Astrocyte (in vitro differentiated cells and primary cell): ENCODE data around the gene SRGAP1. TPM values are rescaled to one million over a fixed set of nuclear protein-coding genes. Genes with fewer than 3 reads are reported as not detected.

Experiments used
- DNase-seq: peaks from one replicate; pipeline ENCODE4 v3.0.0-alpha.2; 2010; ENCODE audit warnings: low read depth
- FAIRE-seq: peaks from 2 replicates; lab custom pipeline; 2011; peaks lifted over from hg19 to GRCh38; lab: Jason Lieb, UNC
- H2AFZ ChIP-seq: 2 replicates; pipeline ENCODE4 v1.6.0; 2012; ENCODE audit warnings: low read depth, low read length, inconsistent platforms
- H3K27ac ChIP-seq: 2 replicates; pipeline ENCODE4 v1.5.1; 2011; ENCODE audit warnings: low read depth, low read length, inconsistent platforms
- H3K27me3 ChIP-seq: 2 replicates; pipeline ENCODE4 v1.6.0; 2011; ENCODE audit warnings: low read length, inconsistent platforms; ENCODE audit not compliant: insufficient read depth
- H3K36me3 ChIP-seq: 2 replicates; pipeline ENCODE4 v1.5.1; 2011; ENCODE audit warnings: low read length, inconsistent platforms; ENCODE audit not compliant: insufficient read depth
- H3K4me1 ChIP-seq: 2 replicates; pipeline ENCODE4 v1.5.1; 2011; ENCODE audit warnings: low read length, inconsistent platforms; ENCODE audit not compliant: insufficient read depth
- H3K4me2 ChIP-seq: 2 replicates; pipeline ENCODE4 v1.6.0; 2012; ENCODE audit warnings: low read length, inconsistent platforms
- H3K4me3 ChIP-seq: 2 replicates; pipeline ENCODE4 v1.5.1; 2011; ENCODE audit warnings: low read depth, mild to moderate bottlenecking, low read length, inconsistent platforms; ENCODE audit not compliant: insufficient read depth
- H3K79me2 ChIP-seq: 2 replicates; pipeline ENCODE4 v1.6.0; 2012; ENCODE audit warnings: mild to moderate bottlenecking, low read length, inconsistent platforms; ENCODE audit not compliant: insufficient read depth
- H3K9ac ChIP-seq: 2 replicates; pipeline ENCODE4 v1.6.0; 2012; ENCODE audit warnings: mild to moderate bottlenecking, low read length, inconsistent platforms
- H3K9me3 ChIP-seq: 2 replicates; pipeline ENCODE4 v1.5.1; 2012; ENCODE audit warnings: low read depth, mild to moderate bottlenecking, low read length, inconsistent platforms; ENCODE audit not compliant: insufficient read depth
- H4K20me1 ChIP-seq: 2 replicates; pipeline ENCODE4 v1.6.0; 2012; ENCODE audit warnings: low read length, inconsistent platforms; ENCODE audit not compliant: insufficient read depth
- H3K27ac Mint-ChIP-seq: one replicate; pipeline ENCODE4 v1.8.0; 2021; ENCODE audit warnings: mild to moderate bottlenecking, mixed read lengths; ENCODE audit not compliant: unreplicated experiment
- H3K27me3 Mint-ChIP-seq: one replicate; pipeline ENCODE4 v1.8.0; 2021; ENCODE audit warnings: low read depth, mixed read lengths; ENCODE audit not compliant: unreplicated experiment
- H3K36me3 Mint-ChIP-seq: one replicate; pipeline ENCODE4 v1.8.0; 2021; ENCODE audit warnings: low read depth, mixed read lengths; ENCODE audit not compliant: unreplicated experiment
- H3K4me1 Mint-ChIP-seq: one replicate; pipeline ENCODE4 v1.8.0; 2021; ENCODE audit warnings: low read depth, mixed read lengths; ENCODE audit not compliant: unreplicated experiment
- H3K4me3 Mint-ChIP-seq: one replicate; pipeline ENCODE4 v1.8.0; 2021; ENCODE audit warnings: mild to moderate bottlenecking, moderate library complexity, mixed read lengths; ENCODE audit not compliant: unreplicated experiment
- H3K9me3 Mint-ChIP-seq: one replicate; pipeline ENCODE4 v1.8.0; 2021; ENCODE audit warnings: mild to moderate bottlenecking, mixed read lengths; ENCODE audit not compliant: unreplicated experiment
- EZH2 ChIP-seq: IDR thresholded peaks from 2 replicates; pipeline ENCODE4 v1.6.1; 2012; ENCODE audit warnings: mild to moderate bottlenecking, low read length, inconsistent platforms; ENCODE audit not compliant: insufficient read depth
- total RNA-seq: library from RNA; stranded (reverse); gene quantifications from 2 replicates; pipeline ENCODE4 v1.2.1, GENCODE V29; 2021
- TF ChIP-seq, protein P1 (sequence below): IDR thresholded peaks from 2 replicates; pipeline ENCODE4 v1.5.1; 2011; ENCODE audit warnings: low read depth, mild to moderate bottlenecking, inconsistent platforms, low read length, moderate library complexity; ENCODE audit not compliant: insufficient read depth

Gene SRGAP1
- total RNA-seq, 1 donor from 2014 or later = 15.2 TPM

DNA sequence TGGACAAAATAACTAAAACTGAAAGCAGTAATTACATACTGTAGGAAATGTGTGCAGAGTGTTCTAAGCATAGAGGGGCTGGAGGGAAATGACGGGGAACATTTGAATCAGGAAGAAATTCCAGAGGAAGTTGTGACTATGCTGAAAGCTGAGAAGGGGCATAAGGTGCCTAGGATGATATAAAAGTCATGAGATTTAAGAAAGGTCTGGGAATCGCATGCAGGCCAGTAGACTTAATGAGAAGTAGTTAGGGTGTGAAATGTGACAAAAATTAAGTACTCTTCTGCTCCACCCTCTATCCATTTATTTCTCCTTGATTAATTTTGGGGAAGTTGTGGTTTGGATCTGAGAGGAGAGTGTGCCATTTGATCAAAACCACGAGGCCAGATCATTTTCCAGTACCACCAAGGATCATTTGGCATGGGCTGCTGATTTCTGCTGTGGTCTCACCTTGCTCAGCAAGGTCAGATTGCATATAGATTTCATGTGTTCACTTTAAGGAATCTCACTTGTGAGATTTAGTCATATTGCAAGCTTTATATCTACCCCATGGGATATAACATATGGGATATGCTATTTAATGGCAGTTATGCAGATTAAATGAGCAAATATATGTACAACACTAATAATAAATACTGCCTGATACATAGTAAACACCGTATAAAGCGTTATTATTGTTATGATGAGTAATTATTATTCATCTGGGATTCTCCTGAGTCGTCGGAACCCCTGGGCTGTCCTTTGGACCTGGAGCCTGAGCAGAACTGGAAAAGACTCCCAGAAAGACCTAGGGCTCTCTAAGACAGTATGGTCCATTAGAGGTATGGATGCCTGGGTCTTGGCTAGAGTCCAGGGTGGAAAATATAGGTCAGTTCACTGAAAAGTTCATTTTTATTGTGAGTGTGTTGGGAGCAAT is 72.3 kb downstream of the SRGAP1 start:
- Histone ChIP-seq H3K27me3 (no peaks in the 10 kb centered on the region), H3K27ac (peak overlapping the region; percentile 96), H3K79me2 (peaks cover 71% of the 10 kb centered on the region), H3K4me1 (peaks cover 41% of the 10 kb centered on the region), H3K9ac (peak overlapping the region; percentile 77), H4K20me1 (peaks cover 6% of the 10 kb centered on the region), H3K9me3 (no peaks in the 10 kb centered on the region), H2AFZ (no peak overlapping the region), H3K4me3 (no peak overlapping the region), H3K36me3 (no peaks in the 10 kb centered on the region), H3K4me2 (peak overlapping the region; percentile 80)
- Mint-ChIP-seq H3K27me3 (no peaks in the 10 kb centered on the region), H3K27ac (peak overlapping the region; percentile 85), H3K4me3 (no peak overlapping the region), H3K4me1 (peaks cover 44% of the 10 kb centered on the region), H3K36me3 (no peaks in the 10 kb centered on the region), H3K9me3 (no peaks in the 10 kb centered on the region)
- TF ChIP-seq EZH2 = no peak
- TF ChIP-seq, protein P1, sequence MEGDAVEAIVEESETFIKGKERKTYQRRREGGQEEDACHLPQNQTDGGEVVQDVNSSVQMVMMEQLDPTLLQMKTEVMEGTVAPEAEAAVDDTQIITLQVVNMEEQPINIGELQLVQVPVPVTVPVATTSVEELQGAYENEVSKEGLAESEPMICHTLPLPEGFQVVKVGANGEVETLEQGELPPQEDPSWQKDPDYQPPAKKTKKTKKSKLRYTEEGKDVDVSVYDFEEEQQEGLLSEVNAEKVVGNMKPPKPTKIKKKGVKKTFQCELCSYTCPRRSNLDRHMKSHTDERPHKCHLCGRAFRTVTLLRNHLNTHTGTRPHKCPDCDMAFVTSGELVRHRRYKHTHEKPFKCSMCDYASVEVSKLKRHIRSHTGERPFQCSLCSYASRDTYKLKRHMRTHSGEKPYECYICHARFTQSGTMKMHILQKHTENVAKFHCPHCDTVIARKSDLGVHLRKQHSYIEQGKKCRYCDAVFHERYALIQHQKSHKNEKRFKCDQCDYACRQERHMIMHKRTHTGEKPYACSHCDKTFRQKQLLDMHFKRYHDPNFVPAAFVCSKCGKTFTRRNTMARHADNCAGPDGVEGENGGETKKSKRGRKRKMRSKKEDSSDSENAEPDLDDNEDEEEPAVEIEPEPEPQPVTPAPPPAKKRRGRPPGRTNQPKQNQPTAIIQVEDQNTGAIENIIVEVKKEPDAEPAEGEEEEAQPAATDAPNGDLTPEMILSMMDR = no peak
- FAIRE-seq = no peak
- peak; percentile 52 for DNase-seq

DNA sequence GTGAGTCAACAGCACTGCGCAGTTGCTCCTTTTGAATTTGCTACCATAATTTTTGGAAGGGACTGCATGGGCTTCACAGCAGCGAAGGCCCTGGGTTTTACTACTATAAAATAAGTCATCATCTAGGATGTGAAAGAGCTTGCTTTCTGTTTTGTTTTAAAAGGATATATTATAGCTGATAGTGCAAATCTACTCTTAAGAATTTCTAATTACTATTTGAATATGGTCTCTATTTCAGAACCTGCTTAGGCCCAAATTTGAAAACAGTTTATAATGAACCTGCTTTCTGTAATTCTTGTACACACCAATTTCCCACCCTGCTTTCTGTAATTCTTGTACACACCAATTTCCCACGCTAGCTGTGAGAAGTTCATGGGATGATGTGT is 73.0 kb downstream of the SRGAP1 start:
- Mint-ChIP-seq H3K27ac (peak overlapping the region; percentile 85), H3K4me3 (no peak overlapping the region), H3K36me3 (no peaks in the 10 kb centered on the region), H3K4me1 (peaks cover 48% of the 10 kb centered on the region), H3K27me3 (no peaks in the 10 kb centered on the region), H3K9me3 (no peaks in the 10 kb centered on the region)
- H4K20me1 ChIP-seq = peaks cover 6% of the 10 kb centered on the region
- no peak for FAIRE-seq
- peak overlapping the region; percentile 96 for H3K27ac ChIP-seq
- H3K9ac ChIP-seq = peak overlapping the region; percentile 77
- H3K4me1 ChIP-seq = peaks cover 41% of the 10 kb centered on the region
- no peaks in the 10 kb centered on the region for H3K27me3 ChIP-seq
- H2AFZ ChIP-seq = no peak overlapping the region
- DNase-seq = no peak
- TF ChIP-seq, protein P1 = no peak
- no peak for TF ChIP-seq EZH2
- H3K36me3 ChIP-seq = no peaks in the 10 kb centered on the region
- peak overlapping the region; percentile 80 for H3K4me2 ChIP-seq
- H3K4me3 ChIP-seq = no peak overlapping the region
- no peaks in the 10 kb centered on the region for H3K9me3 ChIP-seq
- peaks cover 73% of the 10 kb centered on the region for H3K79me2 ChIP-seq
